ENCODE measurements around the gene FOXN3.
"Not testable (repeated sequence)": the region's sequence is repeated elsewhere in the genome, so short reads cannot be mapped to it uniquely, and the experiment has no call there.

Gene FOXN3

GRCh38 chr14:89121968-89122620 lies 294.9 kb downstream of the FOXN3 start:
- TF ChIP-seq, protein P1, sequence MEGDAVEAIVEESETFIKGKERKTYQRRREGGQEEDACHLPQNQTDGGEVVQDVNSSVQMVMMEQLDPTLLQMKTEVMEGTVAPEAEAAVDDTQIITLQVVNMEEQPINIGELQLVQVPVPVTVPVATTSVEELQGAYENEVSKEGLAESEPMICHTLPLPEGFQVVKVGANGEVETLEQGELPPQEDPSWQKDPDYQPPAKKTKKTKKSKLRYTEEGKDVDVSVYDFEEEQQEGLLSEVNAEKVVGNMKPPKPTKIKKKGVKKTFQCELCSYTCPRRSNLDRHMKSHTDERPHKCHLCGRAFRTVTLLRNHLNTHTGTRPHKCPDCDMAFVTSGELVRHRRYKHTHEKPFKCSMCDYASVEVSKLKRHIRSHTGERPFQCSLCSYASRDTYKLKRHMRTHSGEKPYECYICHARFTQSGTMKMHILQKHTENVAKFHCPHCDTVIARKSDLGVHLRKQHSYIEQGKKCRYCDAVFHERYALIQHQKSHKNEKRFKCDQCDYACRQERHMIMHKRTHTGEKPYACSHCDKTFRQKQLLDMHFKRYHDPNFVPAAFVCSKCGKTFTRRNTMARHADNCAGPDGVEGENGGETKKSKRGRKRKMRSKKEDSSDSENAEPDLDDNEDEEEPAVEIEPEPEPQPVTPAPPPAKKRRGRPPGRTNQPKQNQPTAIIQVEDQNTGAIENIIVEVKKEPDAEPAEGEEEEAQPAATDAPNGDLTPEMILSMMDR (conservative IDR thresholded peaks at IDR 0.05; ENCODE audit: low read depth, low read length): no peak
- DNase-seq (ENCODE audit: low read depth): no peak

GRCh38 chr14:89117012-89117411 lies 300.0 kb downstream of the FOXN3 start:
- TF ChIP-seq, protein P1 (conservative IDR thresholded peaks at IDR 0.05; ENCODE audit: low read depth, low read length): no peak
- no peak overlapping the region for H3K4me3 ChIP-seq (ENCODE audit: low read length)
- DNase-seq (ENCODE audit: low read depth): no peak

More at GRCh38 chr14:89121968-89122620, 294.9 kb downstream of the FOXN3 start:
- H3K4me3 ChIP-seq (ENCODE audit: low read length): no peak overlapping the region

DNA sequence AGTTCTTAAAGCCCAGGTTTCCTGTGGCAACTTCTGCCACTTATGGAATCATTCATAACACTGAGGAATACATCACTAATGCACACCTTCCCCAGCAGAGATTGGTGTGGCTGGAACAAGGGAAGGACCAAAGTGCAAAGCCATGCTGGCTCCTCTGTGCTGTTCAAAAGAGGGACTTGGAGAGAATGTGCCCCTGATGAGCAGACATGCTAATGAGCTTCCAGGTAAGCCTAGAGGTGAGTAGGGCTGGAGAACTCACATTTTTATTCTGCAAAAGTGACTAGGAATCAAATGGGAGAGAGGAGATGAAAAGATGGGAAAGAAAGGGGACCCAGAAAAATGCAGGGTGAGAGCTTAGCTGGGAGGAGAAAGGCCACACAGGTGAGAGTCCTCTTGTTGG lies 302.9 kb downstream of the FOXN3 start:
- no peak for DNase-seq (ENCODE audit: low read depth)
- TF ChIP-seq, protein P1 (conservative IDR thresholded peaks at IDR 0.05; ENCODE audit: low read depth, low read length): no peak
- H3K4me3 ChIP-seq (ENCODE audit: low read length): no peak overlapping the region

DNA sequence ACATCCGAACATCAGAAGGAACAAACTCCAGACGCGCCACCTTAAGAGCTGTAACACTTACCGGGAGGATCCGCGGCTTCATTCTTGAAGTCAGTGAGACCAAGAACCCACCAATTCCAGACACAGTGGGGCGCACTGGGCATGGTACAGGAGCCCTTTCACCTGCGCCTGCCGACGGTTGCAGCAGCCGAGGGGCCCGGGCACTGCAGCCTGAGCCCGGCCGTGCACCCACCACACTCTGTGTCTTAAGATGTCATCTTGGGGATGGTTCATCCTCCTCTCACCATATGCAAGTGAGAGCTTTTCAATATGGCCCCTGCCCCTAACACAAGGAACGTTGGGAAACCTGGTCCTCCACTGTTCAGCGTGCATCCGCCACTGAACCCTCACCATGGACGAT lies 304.3 kb downstream of the FOXN3 start:
- no peak overlapping the region for H3K4me3 ChIP-seq (ENCODE audit: low read length)
- TF ChIP-seq, protein P1 (conservative IDR thresholded peaks at IDR 0.05; ENCODE audit: low read depth, low read length): no peak
- no peak for DNase-seq (ENCODE audit: low read depth)

DNA sequence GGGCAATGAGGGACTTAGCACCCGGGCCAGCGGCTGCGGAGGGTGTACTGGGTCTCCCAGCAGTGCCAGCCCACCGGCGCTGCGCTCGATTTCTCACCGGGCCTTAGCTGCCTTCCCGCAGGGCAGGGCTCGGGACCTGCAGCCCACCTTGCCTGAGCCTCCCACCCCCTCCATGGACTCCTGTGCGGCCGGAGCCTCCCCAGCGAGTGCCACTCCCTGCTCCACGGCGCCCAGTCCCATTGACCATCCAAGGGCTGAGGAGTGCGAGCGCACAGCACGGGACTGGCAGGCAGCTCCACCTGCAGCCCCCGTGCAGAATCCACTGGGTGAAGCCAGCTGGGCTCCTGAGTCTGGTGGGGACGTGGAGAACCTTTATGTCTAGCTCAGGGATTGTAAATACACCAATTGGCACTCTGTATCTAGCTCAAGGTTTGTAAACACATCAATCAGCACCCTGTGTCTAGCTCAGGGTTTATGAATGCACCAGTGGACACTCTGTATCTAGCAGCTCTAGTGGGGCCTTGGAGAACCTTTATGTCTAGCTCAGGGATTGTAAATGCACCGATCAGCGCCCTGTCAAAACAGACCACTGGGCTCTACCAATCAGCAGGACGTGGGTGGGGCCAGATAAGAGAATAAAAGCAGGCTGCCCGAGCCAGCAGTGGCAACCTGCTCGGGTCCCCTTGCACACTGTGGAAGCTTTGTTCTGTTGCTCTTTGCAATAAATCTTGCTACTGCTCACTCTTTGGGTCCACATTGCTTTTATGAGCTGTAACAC lies 305.1 kb downstream of the FOXN3 start:
- not testable (repeated sequence) for H3K4me3 ChIP-seq (ENCODE audit: low read length); DNase-seq (ENCODE audit: low read depth)

DNA sequence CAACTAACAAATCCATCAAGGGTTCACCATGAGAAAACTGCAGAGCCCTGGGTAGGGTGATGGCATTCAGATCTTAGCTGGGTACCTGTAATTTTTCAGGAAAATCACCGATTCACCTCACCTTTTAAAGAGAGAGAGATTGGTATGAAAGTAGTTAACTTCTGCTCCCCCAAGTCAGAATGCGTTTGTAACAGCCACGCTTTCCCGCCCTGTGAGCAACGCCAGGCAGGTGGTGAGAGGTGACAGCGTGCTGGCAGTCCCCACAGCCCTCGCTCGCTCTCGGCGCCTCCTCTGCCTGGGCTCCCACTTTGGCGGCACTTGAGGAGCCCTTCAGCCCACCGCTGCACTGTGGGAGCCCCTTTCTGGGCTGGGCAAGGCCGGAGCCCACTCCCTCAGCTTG lies 305.8 kb downstream of the FOXN3 start:
- DNase-seq (ENCODE audit: low read depth); H3K4me3 ChIP-seq (ENCODE audit: low read length): not testable (repeated sequence)

DNA sequence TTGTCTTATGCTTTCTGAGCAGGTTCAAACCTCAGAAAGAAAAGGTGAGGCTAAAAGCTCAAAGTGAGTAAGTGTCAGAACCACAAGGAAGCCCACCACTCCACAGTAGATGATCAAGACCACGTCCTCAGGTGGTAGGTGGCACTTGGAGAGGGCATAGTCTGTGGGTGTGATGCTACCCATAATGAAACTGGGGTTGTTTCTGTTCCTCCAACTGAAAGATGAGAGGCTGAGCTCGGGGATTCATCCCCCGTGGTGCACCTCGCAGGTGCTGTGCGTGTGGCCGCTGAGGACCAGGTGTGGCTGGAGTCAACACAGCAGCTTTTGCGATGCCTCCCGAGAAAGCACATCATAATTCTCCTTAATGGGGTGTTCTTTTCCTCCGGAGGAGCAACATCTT lies 306.9 kb downstream of the FOXN3 start:
- DNase-seq (ENCODE audit: low read depth): no peak
- TF ChIP-seq, protein P1 (conservative IDR thresholded peaks at IDR 0.05; ENCODE audit: low read depth, low read length): no peak
- no peak overlapping the region for H3K4me3 ChIP-seq (ENCODE audit: low read length)

- TF ChIP-seq, protein P1 (conservative IDR thresholded peaks at IDR 0.05; ENCODE audit: low read depth, low read length): no peak
- H3K4me3 ChIP-seq (ENCODE audit: low read length): no peak overlapping the region
- DNase-seq (ENCODE audit: low read depth): no peak
These were observed 308.4 kb downstream of the FOXN3 start for GRCh38 chr14:89108608-89109007.

Measured in retinal pigment epithelial cell (primary cell).